HEK293 (cell line): ENCODE measurements around the gene WDFY2.

Experiments
- CTCF ChIA-PET: fragments of 350-600 bp; formaldehyde crosslinking; extraction: SDS; loops from one replicate; lab custom pipeline; 2021; ENCODE audit warnings: antibody characterized with exemption; lab: Yijun Ruan, JAX
- POLR2A ChIA-PET: fragments of 300-600 bp; formaldehyde crosslinking; extraction: SDS; loops from one replicate; lab custom pipeline; 2020; ENCODE audit warnings: antibody characterized with exemption, inconsistent platforms; lab: Yijun Ruan, JAX
- H3K27ac ChIP-seq: fragments of 200-500 bp; sonication (Bioruptor generic); 2 replicates; pipeline ENCODE4 v1.5.1; 2014; ENCODE audit warnings: low read depth, low read length, control low read depth, inconsistent platforms; ENCODE audit errors: extremely low read depth
- H3K36me3 ChIP-seq, 2 experiments: fragments of 200-500 bp in 1 of 2; sonication (Bioruptor generic) in 1 of 2; 1 replicate in 1 of 2; 2 replicates in 1 of 2; pipeline ENCODE4 v1.5.1; 2014 to 2017; ENCODE audit warnings: inconsistent platforms in 2 of 2, low read length in 2 of 2; ENCODE audit not compliant: control insufficient read depth in 2 of 2, insufficient read depth in 1 of 2
- H3K4me1 ChIP-seq: fragments of 200-500 bp; sonication (Bioruptor generic); 2 replicates; pipeline ENCODE4 v1.5.1; 2014; ENCODE audit warnings: mild to moderate bottlenecking, low read length, inconsistent platforms; ENCODE audit not compliant: control insufficient read depth, insufficient read depth
- H3K4me3 ChIP-seq: 2 replicates; pipeline ENCODE4 v1.5.1; 2011; ENCODE audit warnings: low read depth, mild to moderate bottlenecking, control low read depth, low read length, moderate library complexity
- H3K9me3 ChIP-seq: fragments of 200-500 bp; sonication (Bioruptor generic); 2 replicates; pipeline ENCODE4 v1.5.1; 2014; ENCODE audit warnings: low read depth, low read length, inconsistent platforms; ENCODE audit not compliant: control insufficient read depth, insufficient read depth
- ATF2 ChIP-seq: fragments of 450-650 bp; formaldehyde crosslinking; IDR thresholded peaks from 2 replicates; pipeline ENCODE4 v1.5.1; 2016; ENCODE audit warnings: missing biosample characterization, missing genetic modification characterization, low read depth
- GLI4 ChIP-seq: fragments of 450-650 bp; formaldehyde crosslinking; IDR thresholded peaks from 2 replicates; pipeline ENCODE4 v1.5.1; 2016; ENCODE audit warnings: missing biosample characterization, missing genetic modification characterization
- KLF1 ChIP-seq: fragments of 450-650 bp; formaldehyde crosslinking; IDR thresholded peaks from 2 replicates; pipeline ENCODE4 v1.5.1; 2016; ENCODE audit warnings: missing biosample characterization, missing genetic modification characterization
- MZF1 ChIP-seq: fragments of 450-650 bp; formaldehyde crosslinking; IDR thresholded peaks from 2 replicates; pipeline ENCODE4 v1.5.1; 2017; ENCODE audit warnings: missing biosample characterization, missing genetic modification characterization, borderline replicate concordance
- SCRT2 ChIP-seq: fragments of 450-650 bp; formaldehyde crosslinking; IDR thresholded peaks from 2 replicates; pipeline ENCODE4 v1.5.1; 2016; ENCODE audit warnings: missing biosample characterization, missing genetic modification characterization
- SP7 ChIP-seq: fragments of 450-650 bp; formaldehyde crosslinking; IDR thresholded peaks from 2 replicates; pipeline ENCODE4 v1.5.1; 2016; ENCODE audit warnings: missing biosample characterization, missing genetic modification characterization
- ZBTB1 ChIP-seq: fragments of 450-650 bp; formaldehyde crosslinking; IDR thresholded peaks from 2 replicates; pipeline ENCODE4 v1.5.1; 2016; ENCODE audit warnings: missing biosample characterization, missing genetic modification characterization
- ZBTB44 ChIP-seq: fragments of 450-650 bp; IDR thresholded peaks from 2 replicates; pipeline ENCODE4 v1.5.1; 2018; ENCODE audit warnings: missing biosample characterization, mild to moderate bottlenecking, missing genetic modification characterization
- ZNF10 ChIP-seq: fragments of 450-650 bp; formaldehyde crosslinking; IDR thresholded peaks from 2 replicates; pipeline ENCODE4 v1.5.1; 2017; ENCODE audit warnings: missing biosample characterization, missing genetic modification characterization
- ZNF114 ChIP-seq: fragments of 450-650 bp; formaldehyde crosslinking; IDR thresholded peaks from 2 replicates; pipeline ENCODE4 v1.5.0; 2017; ENCODE audit warnings: missing biosample characterization, missing genetic modification characterization
- ZNF132 ChIP-seq: fragments of 450-650 bp; formaldehyde crosslinking; IDR thresholded peaks from 2 replicates; pipeline ENCODE4 v1.5.1; 2017; ENCODE audit warnings: missing biosample characterization, missing genetic modification characterization, borderline replicate concordance
- ZNF133 ChIP-seq: fragments of 450-650 bp; formaldehyde crosslinking; IDR thresholded peaks from 2 replicates; pipeline ENCODE4 v1.5.1; 2016; ENCODE audit warnings: missing biosample characterization, missing genetic modification characterization
- ZNF140 ChIP-seq: fragments of 450-650 bp; formaldehyde crosslinking; IDR thresholded peaks from 2 replicates; pipeline ENCODE4 v1.5.1; 2016; ENCODE audit warnings: missing biosample characterization, missing genetic modification characterization
- ZNF223 ChIP-seq: fragments of 450-650 bp; formaldehyde crosslinking; IDR thresholded peaks from 2 replicates; pipeline ENCODE4 v1.5.1; 2016; ENCODE audit warnings: missing biosample characterization, missing genetic modification characterization
- ZNF274 ChIP-seq, 2 experiments: fragments of 200-500 bp in 1 of 2; fragments of 450-650 bp in 1 of 2; sonication (Bioruptor generic) in 1 of 2; formaldehyde crosslinking in 1 of 2; IDR thresholded peaks; 2 replicates each; pipeline versions ENCODE4 v1.5.1 to v1.6.1; 2014 to 2016; ENCODE audit warnings: borderline replicate concordance in 1 of 2, inconsistent platforms in 1 of 2, low read length in 1 of 2, missing biosample characterization in 1 of 2, missing genetic modification characterization in 1 of 2
- ZNF623 ChIP-seq: fragments of 450-650 bp; formaldehyde crosslinking; IDR thresholded peaks from 2 replicates; pipeline ENCODE4 v1.5.1; 2016; ENCODE audit warnings: missing biosample characterization, missing genetic modification characterization
- ZNF624 ChIP-seq: fragments of 450-650 bp; formaldehyde crosslinking; IDR thresholded peaks from 2 replicates; pipeline ENCODE4 v1.5.1; 2017; ENCODE audit warnings: missing biosample characterization, missing genetic modification characterization
- ZNF837 ChIP-seq: fragments of 450-650 bp; formaldehyde crosslinking; IDR thresholded peaks from 2 replicates; pipeline ENCODE4 v1.5.1; 2016; ENCODE audit warnings: missing biosample characterization, missing genetic modification characterization
- ZSCAN30 ChIP-seq: fragments of 450-650 bp; IDR thresholded peaks from 2 replicates; pipeline ENCODE4 v1.5.1; 2018; ENCODE audit warnings: missing biosample characterization, mild to moderate bottlenecking, missing genetic modification characterization, moderate library complexity
- TF ChIP-seq, protein P1 (sequence below): fragments of 450-650 bp; formaldehyde crosslinking; IDR thresholded peaks from 2 replicates; pipeline ENCODE4 v1.5.1; 2017; ENCODE audit warnings: missing biosample characterization, missing genetic modification characterization
- TF ChIP-seq, protein P2 (sequence below): fragments of 450-650 bp; formaldehyde crosslinking; IDR thresholded peaks from 2 replicates; pipeline ENCODE4 v1.5.1; 2016; ENCODE audit warnings: missing biosample characterization, missing genetic modification characterization

The WDFY2 gene

GRCh38 chr13:51772105-51772455 is 187.8 kb downstream of the WDFY2 start (continued):
- TF ChIP-seq ZBTB44 (tag by site-specific recombination): no peak
- TF ChIP-seq, protein P1, sequence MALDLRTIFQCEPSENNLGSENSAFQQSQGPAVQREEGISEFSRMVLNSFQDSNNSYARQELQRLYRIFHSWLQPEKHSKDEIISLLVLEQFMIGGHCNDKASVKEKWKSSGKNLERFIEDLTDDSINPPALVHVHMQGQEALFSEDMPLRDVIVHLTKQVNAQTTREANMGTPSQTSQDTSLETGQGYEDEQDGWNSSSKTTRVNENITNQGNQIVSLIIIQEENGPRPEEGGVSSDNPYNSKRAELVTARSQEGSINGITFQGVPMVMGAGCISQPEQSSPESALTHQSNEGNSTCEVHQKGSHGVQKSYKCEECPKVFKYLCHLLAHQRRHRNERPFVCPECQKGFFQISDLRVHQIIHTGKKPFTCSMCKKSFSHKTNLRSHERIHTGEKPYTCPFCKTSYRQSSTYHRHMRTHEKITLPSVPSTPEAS (tag by site-specific recombination): no peak
- TF ChIP-seq KLF1: no peak
- no peak for TF ChIP-seq ZSCAN30 (tag by site-specific recombination)
- TF ChIP-seq ZNF837 (tag by site-specific recombination): no peak

GRCh38 chr13:51772781-51773180 is 188.5 kb downstream of the WDFY2 start:
- Histone ChIP-seq H3K36me3 (no peaks in the 10 kb centered on the region), H3K4me1 (no peaks in the 10 kb centered on the region), H3K27ac (no peak overlapping the region), H3K9me3 (no peaks in the 10 kb centered on the region), H3K4me3 (no peak overlapping the region)
- TF ChIP-seq ZNF274 (IDR thresholded peaks at IDR 0.05; ENCODE audit: low read length) (no peak), ZNF274 (tag by site-specific recombination; IDR thresholded peaks at IDR 0.05; ENCODE audit: borderline replicate concordance) (no peak), MZF1 (tag by site-specific recombination) (no peak), ZNF624 (tag by site-specific recombination) (no peak), ZNF10 (tag by site-specific recombination) (no peak), ZBTB1 (tag by site-specific recombination) (no peak), SP7 (tag by site-specific recombination) (no peak)
- TF ChIP-seq, protein P2, sequence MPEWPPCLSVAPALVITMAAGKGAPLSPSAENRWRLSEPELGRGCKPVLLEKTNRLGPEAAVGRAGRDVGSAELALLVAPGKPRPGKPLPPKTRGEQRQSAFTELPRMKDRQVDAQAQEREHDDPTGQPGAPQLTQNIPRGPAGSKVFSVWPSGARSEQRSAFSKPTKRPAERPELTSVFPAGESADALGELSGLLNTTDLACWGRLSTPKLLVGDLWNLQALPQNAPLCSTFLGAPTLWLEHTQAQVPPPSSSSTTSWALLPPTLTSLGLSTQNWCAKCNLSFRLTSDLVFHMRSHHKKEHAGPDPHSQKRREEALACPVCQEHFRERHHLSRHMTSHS (tag by site-specific recombination): no peak
- ChIA-PET POLR2A (interaction anchor here (0.8 kb wide), 1 partner anchor 320 kb away, joined by 3 read pairs; no protein-coding TSS in a partner anchor), CTCF (no interaction called here)

- no peaks in the 10 kb centered on the region for H3K4me1 ChIP-seq
- H3K9me3 ChIP-seq: no peaks in the 10 kb centered on the region
- no peak overlapping the region for H3K4me3 ChIP-seq
- no peak overlapping the region for H3K27ac ChIP-seq
- no peak for TF ChIP-seq SP7 (tag by site-specific recombination)
- TF ChIP-seq, all 188 proteins: peak for 0
- no peaks in the 10 kb centered on the region for H3K36me3 ChIP-seq
- ChIA-PET CTCF (no interaction called here), POLR2A (no interaction called here)
Measured at GRCh38 chr13:51773515-51773914, 189.3 kb downstream of the WDFY2 start.

- CTCF ChIA-PET: no interaction called here
- Histone ChIP-seq H3K4me3 (no peak overlapping the region), H3K36me3 (no peaks in the 10 kb centered on the region), H3K9me3 (no peaks in the 10 kb centered on the region), H3K4me1 (no peaks in the 10 kb centered on the region), H3K27ac (no peak overlapping the region)
- TF ChIP-seq ZNF133 (tag by site-specific recombination): no peak
- no peak for TF ChIP-seq ATF2 (tag by site-specific recombination)
- no peak for TF ChIP-seq GLI4 (tag by site-specific recombination)
- no peak for TF ChIP-seq ZNF624 (tag by site-specific recombination)
- TF ChIP-seq SCRT2: no peak
- TF ChIP-seq, protein P2 (tag by site-specific recombination): no peak
- TF ChIP-seq ZNF114 (tag by site-specific recombination): no peak
- no peak for TF ChIP-seq ZNF132 (tag by site-specific recombination)
- no peak for TF ChIP-seq ZNF140 (tag by site-specific recombination)
- TF ChIP-seq ZNF223 (tag by site-specific recombination): no peak
- no peak for TF ChIP-seq ZNF623
- POLR2A ChIA-PET: no interaction called here
Measured at GRCh38 chr13:51776179-51776578, 191.9 kb downstream of the WDFY2 start.
